Testis (tissue), 2 donors: ENCODE results near the gene DCDC2.

ENCODE experiments used
- CTCF ChIP-seq, 3 experiments: fragments of 450-650 bp in 2 of 3; fragments of 200-600 bp in 1 of 3; sonication (generic) in 1 of 3; IDR thresholded peaks; one replicate each; pipeline ENCODE4 v1.5.1; 2016 to 2019; ENCODE audit warnings: antibody characterized with exemption in 3 of 3, mild to moderate bottlenecking in 2 of 3, moderate library complexity in 1 of 3
- POLR2A ChIP-seq: fragments of 450-650 bp; IDR thresholded peaks from one replicate; pipeline ENCODE4 v1.6.1; 2017; ENCODE audit warnings: antibody characterized with exemption, mild to moderate bottlenecking, moderate library complexity

DNA sequence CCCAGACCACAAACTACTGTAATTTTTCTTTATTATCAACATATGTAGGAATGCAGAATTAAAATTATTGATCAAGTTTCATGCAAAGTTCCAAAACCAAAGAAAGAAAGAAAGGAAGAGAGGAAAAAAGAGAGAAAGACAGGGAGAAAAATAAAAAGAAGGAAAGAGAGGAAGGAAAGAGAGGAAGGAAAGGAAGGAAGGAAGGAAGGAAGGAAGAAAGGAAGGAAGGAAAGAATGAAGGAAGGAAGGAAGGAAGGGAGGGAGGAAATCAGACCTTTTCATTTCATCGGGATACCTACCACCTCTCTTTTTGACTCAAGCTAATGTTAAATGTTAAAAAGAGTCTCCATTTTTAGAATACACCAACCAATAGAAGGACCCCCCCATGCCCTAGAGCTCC lies 31.9 kb downstream of the DCDC2 start:
- TF ChIP-seq CTCF (IDR thresholded peaks at IDR 0.05) = no peak
- TF ChIP-seq POLR2A = no peak
